HL-60 (cell line): ENCODE data around the gene PDGFC.

Experiments used
- DNase-seq, 2 experiments: peaks; one replicate each; pipeline ENCODE4 v3.0.0-alpha.2; 2010 to 2020; ENCODE audit warnings: low read depth in 1 of 2, low spot score in 1 of 2
- H3K27ac ChIP-seq: fragments of 250-450 bp; sonication (Bioruptor Pico); replicated peaks from 2 replicates; pipeline ENCODE4 v1.5.1; 2020; ENCODE audit warnings: mild to moderate bottlenecking, moderate library complexity
- H3K27me3 ChIP-seq: fragments of 250-450 bp; sonication (Bioruptor Pico); 2 replicates; pipeline ENCODE4 v1.5.1; 2021; ENCODE audit warnings: mild to moderate bottlenecking, moderate library complexity; ENCODE audit not compliant: insufficient read depth, poor library complexity, severe bottlenecking
- H3K4me3 ChIP-seq: replicated peaks from 2 replicates; pipeline ENCODE4 v1.5.1; 2011; ENCODE audit warnings: mild to moderate bottlenecking, control low read depth, low read length; ENCODE audit not compliant: insufficient read depth
- CTCF ChIP-seq: IDR thresholded peaks from one replicate; pipeline ENCODE4 v1.5.1; 2011; ENCODE audit warnings: low read length, control low read depth, inconsistent platforms; ENCODE audit not compliant: insufficient read depth
- GABPA ChIP-seq: IDR thresholded peaks from 2 replicates; pipeline ENCODE4 v1.6.1; 2012; ENCODE audit warnings: low read depth
- POLR2AphosphoS5 ChIP-seq: IDR thresholded peaks from 2 replicates; pipeline ENCODE4 v1.6.1; 2012; ENCODE audit warnings: low read depth
- REST ChIP-seq: IDR thresholded peaks from 2 replicates; pipeline ENCODE4 v1.6.1; 2012; ENCODE audit warnings: low read depth; ENCODE audit not compliant: insufficient replicate concordance
- SPI1 ChIP-seq: IDR thresholded peaks from 2 replicates; pipeline ENCODE4 v1.6.1; 2012; ENCODE audit warnings: low read depth, mild to moderate bottlenecking, borderline replicate concordance

PDGFC gene

GRCh38 chr4:156892805-156893204 is 78.8 kb downstream of the PDGFC start:
- DNase-seq: no peak

GRCh38 chr4:156889616-156890594 is 81.7 kb downstream of the PDGFC start:
- H3K4me3 ChIP-seq: no peak overlapping the region
- TF ChIP-seq GABPA: no peak
- no peak for TF ChIP-seq POLR2AphosphoS5
- TF ChIP-seq SPI1: no peak
- H3K27ac ChIP-seq: no peak overlapping the region
- no peak for DNase-seq
- no peaks in the 10 kb centered on the region for H3K27me3 ChIP-seq

More at GRCh38 chr4:156892805-156893204, 78.8 kb downstream of the PDGFC start:
- H3K27me3 ChIP-seq: no peaks in the 10 kb centered on the region
- no peak overlapping the region for H3K27ac ChIP-seq
- no peak for TF ChIP-seq REST
- no peak for TF ChIP-seq POLR2AphosphoS5
- no peak for TF ChIP-seq CTCF
- TF ChIP-seq SPI1: no peak
- H3K4me3 ChIP-seq: no peak overlapping the region

GRCh38 chr4:156888762-156889161 is 82.8 kb downstream of the PDGFC start:
- TF ChIP-seq POLR2AphosphoS5: no peak
- TF ChIP-seq CTCF: no peak
- no peak for TF ChIP-seq REST
- no peak for TF ChIP-seq SPI1
- no peak for TF ChIP-seq GABPA
- Histone ChIP-seq H3K4me3 (no peak overlapping the region), H3K27ac (no peak overlapping the region), H3K27me3 (no peaks in the 10 kb centered on the region)
- no peak for DNase-seq

GRCh38 chr4:156886481-156886880 is 85.1 kb downstream of the PDGFC start:
- Histone ChIP-seq H3K27ac (no peak overlapping the region), H3K4me3 (no peak overlapping the region), H3K27me3 (no peaks in the 10 kb centered on the region)
- TF ChIP-seq SPI1: no peak
- no peak for TF ChIP-seq POLR2AphosphoS5
- TF ChIP-seq CTCF: no peak
- TF ChIP-seq REST: no peak
- TF ChIP-seq GABPA: no peak
- DNase-seq: no peak
